ENCODE data around the gene CLASRP. TPM values are rescaled to one million over a fixed set of nuclear protein-coding genes. Genes with fewer than 3 reads are reported as not detected.
A peak's percentile ranks its signal among the peaks of the same experiment; 100 is the strongest.

Gene CLASRP
- polyA plus RNA-seq, 1 donor from 2014 or later, result 30.1 TPM

- Histone ChIP-seq H3K4me2 (ENCODE audit: low read length) (no peak overlapping the region), H3K79me2 (replicated peaks; ENCODE audit: insufficient read depth, low read length) (peaks cover 47% of the 10 kb centered on the region), H4K20me1 (ENCODE audit: insufficient read depth) (peaks cover 19% of the 10 kb centered on the region), H3K36me3 (ENCODE audit: insufficient read depth, low read length) (no peaks in the 10 kb centered on the region), H3F3A (ENCODE audit: insufficient read depth, low read length, poor library complexity, severe bottlenecking) (no peaks in the 10 kb centered on the region), H3K27me3 (ENCODE audit: insufficient read depth, low read depth, low read length) (no peaks in the 10 kb centered on the region), H3K27ac (ENCODE audit: low read length) (peak overlapping the region; percentile 34), H2AFZ (ENCODE audit: low read depth, low read length) (no peak overlapping the region), H3K9ac (ENCODE audit: low read length) (peak overlapping the region; percentile 16), H3K9me3 (ENCODE audit: low read length) (no peaks in the 10 kb centered on the region), H3K9me2 (ENCODE audit: insufficient read depth, low read length) (no peaks in the 10 kb centered on the region), H3K4me3 (ENCODE audit: low read length) (peak overlapping the region; percentile 23)
- TF ChIP-seq EP300 (conservative IDR thresholded peaks at IDR 0.05; ENCODE audit: poor library complexity, severe bottlenecking) (no peak), MXI1 (conservative IDR thresholded peaks at IDR 0.05; ENCODE audit: poor library complexity, severe bottlenecking) (no peak), EZH2 (IDR thresholded peaks at IDR 0.05; ENCODE audit: borderline replicate concordance, insufficient read depth, low read length, poor library complexity, severe bottlenecking) (no peak), SMC3 (conservative IDR thresholded peaks at IDR 0.05; ENCODE audit: poor library complexity) (no peak), TAF1 (IDR thresholded peaks at IDR 0.05; ENCODE audit: low read depth) (no peak), RAD21 (conservative IDR thresholded peaks at IDR 0.05) (no peak), CTCF (IDR thresholded peaks at IDR 0.05; ENCODE audit: poor library complexity, severe bottlenecking) (no peak), POLR2AphosphoS5 (IDR thresholded peaks at IDR 0.05) (no peak)
- TF ChIP-seq, protein P1, sequence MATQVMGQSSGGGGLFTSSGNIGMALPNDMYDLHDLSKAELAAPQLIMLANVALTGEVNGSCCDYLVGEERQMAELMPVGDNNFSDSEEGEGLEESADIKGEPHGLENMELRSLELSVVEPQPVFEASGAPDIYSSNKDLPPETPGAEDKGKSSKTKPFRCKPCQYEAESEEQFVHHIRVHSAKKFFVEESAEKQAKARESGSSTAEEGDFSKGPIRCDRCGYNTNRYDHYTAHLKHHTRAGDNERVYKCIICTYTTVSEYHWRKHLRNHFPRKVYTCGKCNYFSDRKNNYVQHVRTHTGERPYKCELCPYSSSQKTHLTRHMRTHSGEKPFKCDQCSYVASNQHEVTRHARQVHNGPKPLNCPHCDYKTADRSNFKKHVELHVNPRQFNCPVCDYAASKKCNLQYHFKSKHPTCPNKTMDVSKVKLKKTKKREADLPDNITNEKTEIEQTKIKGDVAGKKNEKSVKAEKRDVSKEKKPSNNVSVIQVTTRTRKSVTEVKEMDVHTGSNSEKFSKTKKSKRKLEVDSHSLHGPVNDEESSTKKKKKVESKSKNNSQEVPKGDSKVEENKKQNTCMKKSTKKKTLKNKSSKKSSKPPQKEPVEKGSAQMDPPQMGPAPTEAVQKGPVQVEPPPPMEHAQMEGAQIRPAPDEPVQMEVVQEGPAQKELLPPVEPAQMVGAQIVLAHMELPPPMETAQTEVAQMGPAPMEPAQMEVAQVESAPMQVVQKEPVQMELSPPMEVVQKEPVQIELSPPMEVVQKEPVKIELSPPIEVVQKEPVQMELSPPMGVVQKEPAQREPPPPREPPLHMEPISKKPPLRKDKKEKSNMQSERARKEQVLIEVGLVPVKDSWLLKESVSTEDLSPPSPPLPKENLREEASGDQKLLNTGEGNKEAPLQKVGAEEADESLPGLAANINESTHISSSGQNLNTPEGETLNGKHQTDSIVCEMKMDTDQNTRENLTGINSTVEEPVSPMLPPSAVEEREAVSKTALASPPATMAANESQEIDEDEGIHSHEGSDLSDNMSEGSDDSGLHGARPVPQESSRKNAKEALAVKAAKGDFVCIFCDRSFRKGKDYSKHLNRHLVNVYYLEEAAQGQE (IDR thresholded peaks at IDR 0.05; ENCODE audit: borderline replicate concordance), result no peak
These were observed 64.9 kb downstream of the CLASRP start for GRCh38 chr19:45103508-45104319.

- Histone ChIP-seq H3K4me3 (ENCODE audit: low read length) (no peak overlapping the region), H3K9me3 (ENCODE audit: low read length) (no peaks in the 10 kb centered on the region), H3K79me2 (replicated peaks; ENCODE audit: insufficient read depth, low read length) (peaks cover 49% of the 10 kb centered on the region), H2AFZ (ENCODE audit: low read depth, low read length) (no peak overlapping the region), H3K27ac (ENCODE audit: low read length) (no peak overlapping the region), H4K20me1 (ENCODE audit: insufficient read depth) (peaks cover 11% of the 10 kb centered on the region), H3K9me2 (ENCODE audit: insufficient read depth, low read length) (no peaks in the 10 kb centered on the region), H3K4me2 (ENCODE audit: low read length) (no peak overlapping the region), H3F3A (ENCODE audit: insufficient read depth, low read length, poor library complexity, severe bottlenecking) (no peaks in the 10 kb centered on the region), H3K9ac (ENCODE audit: low read length) (no peak overlapping the region), H3K27me3 (ENCODE audit: insufficient read depth, low read depth, low read length) (no peaks in the 10 kb centered on the region), H3K36me3 (ENCODE audit: insufficient read depth, low read length) (no peaks in the 10 kb centered on the region)
- TF ChIP-seq TAF1 (IDR thresholded peaks at IDR 0.05; ENCODE audit: low read depth) (no peak), SMC3 (conservative IDR thresholded peaks at IDR 0.05; ENCODE audit: poor library complexity) (no peak), EP300 (conservative IDR thresholded peaks at IDR 0.05; ENCODE audit: poor library complexity, severe bottlenecking) (no peak), EZH2 (IDR thresholded peaks at IDR 0.05; ENCODE audit: borderline replicate concordance, insufficient read depth, low read length, poor library complexity, severe bottlenecking) (no peak), POLR2AphosphoS5 (IDR thresholded peaks at IDR 0.05) (no peak), CTCF (IDR thresholded peaks at IDR 0.05; ENCODE audit: poor library complexity, severe bottlenecking) (no peak), MXI1 (conservative IDR thresholded peaks at IDR 0.05; ENCODE audit: poor library complexity, severe bottlenecking) (no peak), RAD21 (conservative IDR thresholded peaks at IDR 0.05) (no peak)
- TF ChIP-seq, protein P1 (IDR thresholded peaks at IDR 0.05; ENCODE audit: borderline replicate concordance), result no peak
These were observed 66.0 kb downstream of the CLASRP start for GRCh38 chr19:45104658-45105349.
